CD4-positive, alpha-beta T cell (primary cell): ENCODE measurements around the gene CLEC18C. TPM values are rescaled to one million over a fixed set of nuclear protein-coding genes. Genes with fewer than 3 reads are reported as not detected.
"Not testable (repeated sequence)": the region's sequence is repeated elsewhere in the genome, so short reads cannot be mapped to it uniquely, and the experiment has no call there.

Source experiments
- ATAC-seq: fragments of 200-7000 bp; cut with Tn5 transposase; one replicate; pipeline ENCODE4 v1.10.0; 2022; ENCODE audit warnings: mild to moderate bottlenecking; ENCODE audit not compliant: poor library complexity
- CTCF ChIA-PET: fragments of 350-600 bp; sonication (Branson Sonifier 250); formaldehyde crosslinking; loops from one replicate; lab custom pipeline; 2021; ENCODE audit warnings: antibody characterized with exemption, inconsistent platforms; lab: Charles Lee
- POLR2A ChIA-PET: fragments of 350-600 bp; sonication (Branson Sonifier 250); formaldehyde crosslinking; loops from one replicate; lab custom pipeline; 2021; ENCODE audit warnings: antibody characterized with exemption, inconsistent platforms; lab: Charles Lee
- DNase-seq, 14 experiments: peaks; one replicate each; pipeline ENCODE4 v3.0.0-alpha.2; 2013 to 2020; ENCODE audit warnings: mixed read lengths in 2 of 14
- H3K27ac ChIP-seq, 2 donors: one replicate each; pipeline versions ENCODE4 v1.5.1 to v1.7.0; 2013; ENCODE audit warnings: low read length in 2 of 2, low read depth in 1 of 2, mild to moderate bottlenecking in 1 of 2
- H3K27me3 ChIP-seq, 2 experiments: 1 replicate in 1 of 2; 2 replicates in 1 of 2; pipeline versions ENCODE4 v1.6.1 to v1.7.0; 2013; ENCODE audit warnings: low read length in 2 of 2, control low read depth in 1 of 2, mild to moderate bottlenecking in 1 of 2, moderate library complexity in 1 of 2; ENCODE audit not compliant: insufficient read depth in 2 of 2, control insufficient read depth in 1 of 2
- H3K36me3 ChIP-seq: one replicate; pipeline ENCODE4 v1.6.1; 2013; ENCODE audit warnings: low read length, control low read depth; ENCODE audit not compliant: insufficient read depth
- H3K4me1 ChIP-seq: one replicate; pipeline ENCODE4 v1.6.1; 2013; ENCODE audit warnings: low read length, control low read depth; ENCODE audit not compliant: insufficient read depth
- H3K4me3 ChIP-seq: one replicate; pipeline ENCODE4 v1.5.1; 2013; ENCODE audit warnings: mild to moderate bottlenecking, low read length, moderate library complexity
- H3K9me3 ChIP-seq, 2 experiments: 1 replicate in 1 of 2; 2 replicates in 1 of 2; pipeline versions ENCODE4 v1.6.1 to v1.7.0; 2013; ENCODE audit warnings: low read length in 2 of 2, mild to moderate bottlenecking in 2 of 2, control low read depth in 1 of 2, moderate library complexity in 1 of 2; ENCODE audit not compliant: control insufficient read depth in 1 of 2, insufficient read depth in 1 of 2
- H3K27ac Mint-ChIP-seq: one replicate; pipeline ENCODE4 v1.8.0; 2020; ENCODE audit warnings: mixed read lengths
- H3K27me3 Mint-ChIP-seq: one replicate; pipeline ENCODE4 v1.8.0; 2021; ENCODE audit warnings: mixed read lengths
- H3K36me3 Mint-ChIP-seq: one replicate; pipeline ENCODE4 v1.8.0; 2021; ENCODE audit warnings: low read depth, mixed read lengths
- H3K4me1 Mint-ChIP-seq: one replicate; pipeline ENCODE4 v1.8.0; 2021; ENCODE audit warnings: low read depth, mixed read lengths
- H3K4me3 Mint-ChIP-seq: one replicate; pipeline ENCODE4 v1.8.0; 2020; ENCODE audit warnings: mild to moderate bottlenecking, mixed read lengths
- H3K9me3 Mint-ChIP-seq: one replicate; pipeline ENCODE4 v1.8.0; 2020; ENCODE audit warnings: mixed read lengths
- intact Hi-C, 2 experiments: fragments of 100-400 bp; cut with DNase I in 1 of 2; cut with micrococcal nuclease in 1 of 2; formaldehyde crosslinking; loops; one replicate each; pipeline versions ENCODE4 v1.15.1 to v1.9.0; 2023 to 2025; cut with DNase I, micrococcal nuclease
- total RNA-seq, 174 experiments: library from RNA in 2 of 174; stranded (reverse) in 2 of 174; gene quantifications; one replicate each; pipeline ENCODE4 v1.2.3 and lab custom pipeline; 2021 to 2026

CLEC18C gene
- total RNA-seq, 2 experiments from 2014 or later: not detected

- H3K27me3 Mint-ChIP-seq, CTCF ChIA-PET, H3K4me1 ChIP-seq, intact Hi-C loops, H3K9me3 Mint-ChIP-seq, H3K27me3 ChIP-seq, H3K4me3 Mint-ChIP-seq, H3K9me3 ChIP-seq, POLR2A ChIA-PET, ATAC-seq, DNase-seq, H3K4me1 Mint-ChIP-seq, H3K4me3 ChIP-seq, H3K27ac ChIP-seq, H3K27ac Mint-ChIP-seq: not testable (repeated sequence)
- H3K36me3 Mint-ChIP-seq: peaks cover 73% of the 10 kb centered on the region
- H3K36me3 ChIP-seq: peaks cover 21% of the 10 kb centered on the region
Measured at GRCh38 chr16:70223971-70224513, 50.5 kb downstream of the CLEC18C start.

GRCh38 chr16:70224645-70225044, 51.1 kb downstream of the CLEC18C start:
- H3K9me3 ChIP-seq, H3K4me3 Mint-ChIP-seq, H3K4me1 ChIP-seq, POLR2A ChIA-PET, H3K27ac ChIP-seq, H3K27me3 Mint-ChIP-seq, H3K9me3 Mint-ChIP-seq, H3K27ac Mint-ChIP-seq, ATAC-seq, H3K4me1 Mint-ChIP-seq, DNase-seq, H3K27me3 ChIP-seq, H3K4me3 ChIP-seq, CTCF ChIA-PET, intact Hi-C loops: not testable (repeated sequence)
- H3K36me3 Mint-ChIP-seq: peaks cover 70% of the 10 kb centered on the region
- H3K36me3 ChIP-seq: peaks cover 18% of the 10 kb centered on the region

GRCh38 chr16:70225430-70225829, 51.8 kb downstream of the CLEC18C start:
- H3K4me3 ChIP-seq, H3K27me3 Mint-ChIP-seq, H3K27ac ChIP-seq, H3K27me3 ChIP-seq, POLR2A ChIA-PET, H3K9me3 Mint-ChIP-seq, H3K4me3 Mint-ChIP-seq, H3K27ac Mint-ChIP-seq, ATAC-seq, CTCF ChIA-PET, DNase-seq, H3K9me3 ChIP-seq, intact Hi-C loops, H3K4me1 ChIP-seq, H3K4me1 Mint-ChIP-seq: not testable (repeated sequence)
- peaks cover 17% of the 10 kb centered on the region for H3K36me3 ChIP-seq
- peaks cover 66% of the 10 kb centered on the region for H3K36me3 Mint-ChIP-seq

GRCh38 chr16:70226024-70226423, 52.4 kb downstream of the CLEC18C start:
- H3K36me3 ChIP-seq: peaks cover 19% of the 10 kb centered on the region
- H3K27ac Mint-ChIP-seq, CTCF ChIA-PET, H3K27me3 Mint-ChIP-seq, POLR2A ChIA-PET, H3K4me3 Mint-ChIP-seq, H3K4me3 ChIP-seq, H3K27ac ChIP-seq, H3K27me3 ChIP-seq, DNase-seq, H3K9me3 Mint-ChIP-seq, intact Hi-C loops, H3K9me3 ChIP-seq, ATAC-seq, H3K4me1 Mint-ChIP-seq, H3K4me1 ChIP-seq: not testable (repeated sequence)
- peaks cover 69% of the 10 kb centered on the region for H3K36me3 Mint-ChIP-seq

- H3K4me1 ChIP-seq, H3K27me3 ChIP-seq, H3K27me3 Mint-ChIP-seq, CTCF ChIA-PET, H3K27ac Mint-ChIP-seq, H3K27ac ChIP-seq, DNase-seq, H3K9me3 ChIP-seq, H3K4me1 Mint-ChIP-seq, H3K4me3 ChIP-seq, H3K9me3 Mint-ChIP-seq, POLR2A ChIA-PET, intact Hi-C loops, ATAC-seq, H3K4me3 Mint-ChIP-seq: not testable (repeated sequence)
- H3K36me3 Mint-ChIP-seq: peaks cover 64% of the 10 kb centered on the region
- H3K36me3 ChIP-seq: peaks cover 29% of the 10 kb centered on the region
Measured at GRCh38 chr16:70231831-70232230, 58.2 kb downstream of the CLEC18C start.

Other genes starting within 250 kb of the CLEC18C start
- 1 to 10 TPM; 1.3 to 1.7 TPM for gene CLEC18A, start 222.5 kb upstream of the CLEC18C start, total RNA-seq
- 10 to 100 TPM; 20.6 to 20.8 TPM for gene PDPR, start 59.5 kb upstream of the CLEC18C start, total RNA-seq
- 10 to 100 TPM; 27.8 to 28.2 TPM for gene EXOSC6, start 78.2 kb downstream of the CLEC18C start, total RNA-seq
- 10 to 100 TPM; 10.3 to 11.1 TPM for gene AARS1, start 115.7 kb downstream of the CLEC18C start, total RNA-seq
- 10 to 100 TPM; 23.0 TPM for gene DDX19B, start 125.4 kb downstream of the CLEC18C start, total RNA-seq
- 10 to 100 TPM; 57.1 to 57.3 TPM for gene DDX19A, start 173.1 kb downstream of the CLEC18C start, total RNA-seq